HG02943 (cell line): ENCODE results near the gene NEGR1.

ENCODE experiments used
- ATAC-seq: cut with Tn5 transposase; IDR thresholded peaks from one replicate; pipeline ENCODE4 v1.9.1; 2021; ENCODE audit warnings: mild to moderate bottlenecking, low read depth, moderate library complexity; ENCODE audit not compliant: unreplicated experiment

Gene NEGR1

DNA sequence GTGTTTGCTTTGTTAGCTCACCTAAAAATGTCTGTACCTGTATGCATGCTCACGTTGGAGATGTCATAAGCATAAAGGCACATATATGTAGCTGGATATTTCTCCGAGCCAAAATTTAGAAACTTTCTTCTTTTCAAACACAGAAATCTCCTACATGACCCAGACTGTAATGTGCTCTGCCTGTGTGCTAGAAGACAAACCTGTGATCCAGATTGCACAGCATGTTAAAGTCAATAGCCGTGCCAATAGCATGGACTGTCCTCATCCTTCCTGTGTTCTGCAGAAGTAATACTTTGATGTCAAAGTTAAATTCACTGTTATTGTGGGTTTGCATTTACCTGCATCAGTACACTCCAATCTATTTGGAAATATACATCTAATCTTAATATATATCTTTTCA, 855.3 kb downstream of the NEGR1 start:
- no peak for ATAC-seq

DNA sequence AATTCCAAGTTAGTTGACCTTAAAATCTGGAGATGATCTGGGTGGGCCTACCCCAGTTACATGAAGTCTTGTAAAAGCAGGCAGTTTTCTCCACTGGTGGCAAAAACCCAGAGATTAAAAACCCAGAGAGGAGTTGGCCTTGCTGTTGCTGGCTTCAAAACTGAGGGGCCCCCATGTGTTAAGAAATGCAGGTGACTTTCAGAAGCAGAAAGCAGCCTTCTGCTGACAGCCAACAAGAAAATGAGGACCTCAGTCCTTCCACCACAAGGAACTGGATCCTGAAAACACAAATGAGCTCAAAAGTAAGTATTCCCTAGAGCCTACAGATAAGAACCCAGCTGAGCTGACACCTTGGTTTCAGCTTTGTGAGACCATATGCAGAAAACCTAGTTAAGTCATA, 857.8 kb downstream of the NEGR1 start:
- no peak for ATAC-seq

DNA sequence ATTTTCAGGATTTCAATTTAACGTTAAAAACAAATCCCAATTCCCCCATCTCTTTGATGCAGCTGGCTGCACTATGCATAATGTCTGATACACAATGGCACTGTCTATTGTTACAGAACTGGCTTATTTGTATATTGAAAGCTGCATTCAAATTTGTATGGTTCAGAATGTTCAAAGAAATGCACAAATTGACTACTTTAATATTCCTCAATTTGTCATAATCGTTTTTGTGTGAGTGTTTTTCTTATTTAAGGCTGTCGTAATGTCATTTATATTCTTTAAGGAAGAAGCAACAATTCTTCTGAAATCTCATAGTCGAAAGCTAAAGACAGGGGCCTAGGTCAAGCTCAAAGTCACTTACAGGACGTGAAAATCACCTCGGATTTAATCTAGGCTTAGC, 860.1 kb downstream of the NEGR1 start:
- ATAC-seq, result no peak

DNA sequence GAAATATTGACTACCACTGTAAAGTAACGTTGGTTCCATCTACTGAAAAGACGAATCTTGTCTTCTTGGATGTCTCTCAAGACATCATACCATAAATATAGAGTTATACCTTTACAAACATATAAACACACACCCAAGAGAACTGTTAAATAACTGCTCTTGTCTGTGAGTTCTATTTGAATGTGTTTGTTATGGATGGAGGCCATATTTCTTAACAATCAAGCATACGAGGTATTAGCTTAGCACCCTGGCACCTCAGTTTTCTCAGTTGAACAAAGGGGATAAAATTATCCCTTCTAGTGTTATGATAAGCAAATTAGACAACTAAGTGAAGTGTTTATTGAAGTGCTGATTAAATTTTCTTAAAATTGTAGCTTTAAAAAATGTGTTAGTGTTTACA, 864.9 kb downstream of the NEGR1 start:
- ATAC-seq, result no peak

DNA sequence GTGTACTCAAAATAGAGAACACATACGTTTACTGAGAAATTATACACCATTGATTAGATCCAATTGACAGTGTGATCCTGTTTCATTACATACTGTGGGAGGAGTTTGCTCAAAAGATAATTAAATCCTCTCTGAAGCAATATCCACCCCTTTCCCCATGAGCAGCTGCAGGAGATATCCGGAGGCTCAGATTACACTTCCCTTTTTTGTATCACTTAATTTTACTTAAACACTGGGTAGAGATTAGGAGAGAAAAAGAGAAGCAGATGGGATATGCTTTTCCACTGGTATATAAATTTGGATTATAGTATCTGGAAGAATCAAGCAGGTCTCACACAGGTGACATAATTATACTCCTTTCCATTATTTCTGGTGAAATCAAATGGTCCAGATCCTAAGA, 868.2 kb downstream of the NEGR1 start:
- no peak for ATAC-seq

DNA sequence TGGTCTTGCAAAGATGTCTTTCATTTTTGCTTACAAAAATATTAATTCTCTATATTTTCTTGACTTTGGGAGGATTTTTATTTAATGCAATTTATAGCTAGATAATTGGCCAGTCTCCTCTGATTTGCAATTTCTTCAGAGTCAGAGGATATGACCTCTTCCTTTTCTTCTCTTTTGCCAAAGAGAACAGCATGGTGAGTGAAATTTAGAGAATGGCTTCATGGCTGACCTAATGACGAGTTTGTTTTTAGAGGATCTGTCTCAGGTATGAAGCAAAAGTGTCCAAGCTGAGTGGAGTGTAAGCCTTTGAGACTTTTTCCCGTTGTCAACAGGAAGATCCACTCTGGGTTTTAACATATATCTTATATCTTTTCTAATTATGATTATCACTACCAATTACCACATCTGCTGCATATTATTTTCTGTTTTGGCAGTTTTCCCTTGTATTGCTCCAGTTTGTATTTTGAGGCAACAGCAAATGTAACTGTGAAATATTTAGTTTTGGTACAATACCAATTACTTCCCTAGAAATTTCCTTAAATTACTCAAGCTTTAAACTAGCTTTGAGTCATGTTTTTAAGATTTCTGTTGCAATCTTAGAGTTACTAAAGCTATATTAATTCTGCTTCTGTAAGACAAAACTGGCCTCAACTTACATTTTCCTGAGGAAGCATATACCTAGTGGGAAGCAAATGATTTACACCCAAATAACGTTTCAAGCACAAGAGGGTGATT, 868.7 kb downstream of the NEGR1 start:
- no peak for ATAC-seq

DNA sequence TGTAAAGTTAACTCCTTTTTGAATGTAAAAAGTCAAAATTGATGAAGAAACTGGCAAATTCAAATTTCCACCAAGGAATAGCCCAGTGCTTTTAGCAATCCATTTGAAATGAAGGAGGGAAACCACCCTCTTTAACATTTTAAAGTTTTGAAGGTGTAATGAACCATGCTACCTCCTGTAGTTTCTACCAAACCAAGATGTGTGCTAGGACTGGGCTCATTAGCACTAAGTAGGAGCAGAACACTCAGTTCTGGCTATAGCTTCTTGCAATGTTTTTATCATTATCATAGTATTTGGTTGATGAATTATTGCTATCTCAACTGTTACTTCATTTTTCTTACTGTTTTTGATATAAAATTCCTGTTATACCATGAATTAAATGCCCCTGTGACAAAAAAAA, 882.3 kb downstream of the NEGR1 start:
- ATAC-seq, result no peak

DNA sequence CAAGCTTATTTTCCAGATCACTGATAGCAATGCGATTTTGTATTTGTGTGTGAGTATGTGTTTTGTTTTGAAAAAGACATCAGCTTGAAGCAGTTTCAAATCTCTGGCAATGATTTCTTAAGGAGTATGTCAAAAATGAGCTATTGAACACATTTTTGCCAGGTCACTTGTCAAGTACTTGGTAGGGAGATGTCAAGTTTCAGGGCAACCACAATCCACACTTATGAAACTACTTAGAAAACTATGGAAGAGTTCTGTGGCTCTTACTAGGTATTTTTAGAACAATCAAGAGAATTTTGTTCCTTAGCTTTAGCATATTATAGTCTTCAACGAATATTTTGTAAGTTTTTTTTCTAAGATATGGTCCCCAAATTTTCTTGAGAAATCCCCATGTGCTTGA, 882.7 kb downstream of the NEGR1 start:
- no peak for ATAC-seq

DNA sequence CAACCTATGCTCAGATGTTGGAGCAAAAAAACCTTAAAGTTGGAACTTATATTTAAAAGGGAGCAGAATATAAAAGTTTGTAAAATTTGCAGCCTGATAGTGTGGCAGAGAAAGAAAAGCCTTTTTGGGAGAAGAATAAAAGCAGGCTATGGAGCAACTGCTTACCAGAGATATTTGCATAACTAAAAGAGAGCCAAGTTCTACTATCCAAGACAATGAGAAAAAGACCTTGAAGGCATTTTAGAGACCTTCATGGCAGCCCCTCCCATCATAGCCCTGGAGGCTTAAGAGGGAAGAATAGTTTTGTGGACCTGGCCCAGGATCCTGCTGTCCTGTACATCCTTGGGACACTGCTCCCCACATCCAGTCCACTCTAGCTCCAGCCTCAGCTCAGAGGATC, 889.0 kb downstream of the NEGR1 start:
- no peak for ATAC-seq

DNA sequence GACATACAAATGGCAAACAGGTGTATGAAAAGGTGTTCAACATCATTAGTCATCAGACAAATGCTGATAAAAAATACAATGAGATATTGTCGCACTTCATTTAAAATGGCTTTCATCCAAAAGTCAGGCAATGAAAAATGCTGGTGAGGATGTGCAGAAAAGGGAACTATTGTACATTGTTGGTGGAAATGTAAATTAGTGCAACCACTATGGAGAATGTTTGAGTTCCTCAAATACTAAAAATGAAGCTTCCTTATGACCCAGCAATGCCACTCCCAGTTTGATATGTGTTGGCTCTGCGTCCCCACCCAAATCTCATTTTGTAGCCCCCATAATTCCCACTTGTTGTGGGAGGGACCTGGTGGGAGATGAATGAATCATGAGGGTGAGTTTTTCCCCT, 891.8 kb downstream of the NEGR1 start:
- ATAC-seq, result no peak

DNA sequence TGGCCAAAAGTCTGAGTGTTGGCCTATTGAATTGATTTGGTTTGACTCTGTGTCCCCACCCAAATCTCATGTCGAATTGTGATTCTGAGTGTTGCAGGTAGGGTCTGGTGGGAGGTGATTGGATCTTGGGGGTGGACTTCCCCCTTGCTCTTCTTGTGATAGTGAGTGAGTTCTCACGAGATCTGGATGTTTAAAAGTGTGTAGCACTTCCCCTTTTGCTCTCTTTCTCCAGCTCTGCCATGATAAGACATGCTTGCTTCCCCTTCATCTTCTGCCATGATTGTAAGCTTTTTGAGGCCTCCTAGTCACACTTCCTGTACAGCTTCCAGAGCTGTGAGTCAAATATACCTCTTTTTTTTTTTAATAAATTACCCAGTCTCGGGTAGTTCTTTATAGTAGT, 904.5 kb downstream of the NEGR1 start:
- no peak for ATAC-seq

DNA sequence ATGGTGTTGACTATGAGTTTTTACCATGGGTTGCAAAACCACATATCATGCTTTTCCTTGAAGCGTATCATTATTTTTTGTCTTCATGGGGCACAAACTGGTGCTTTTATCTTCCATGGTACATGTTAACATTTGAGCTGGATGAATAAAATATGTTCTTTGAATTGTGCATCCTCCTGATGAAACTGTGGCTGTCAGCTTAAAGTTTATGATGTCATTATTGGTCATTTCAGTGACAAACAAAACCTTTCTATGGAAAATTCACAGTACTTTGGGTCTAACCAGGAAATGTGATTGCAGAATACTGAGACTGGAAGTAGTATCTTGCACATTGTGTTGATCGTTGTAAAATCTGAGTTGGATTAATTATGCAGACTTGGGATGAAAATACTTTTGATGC, 909.8 kb downstream of the NEGR1 start:
- ATAC-seq, result no peak

DNA sequence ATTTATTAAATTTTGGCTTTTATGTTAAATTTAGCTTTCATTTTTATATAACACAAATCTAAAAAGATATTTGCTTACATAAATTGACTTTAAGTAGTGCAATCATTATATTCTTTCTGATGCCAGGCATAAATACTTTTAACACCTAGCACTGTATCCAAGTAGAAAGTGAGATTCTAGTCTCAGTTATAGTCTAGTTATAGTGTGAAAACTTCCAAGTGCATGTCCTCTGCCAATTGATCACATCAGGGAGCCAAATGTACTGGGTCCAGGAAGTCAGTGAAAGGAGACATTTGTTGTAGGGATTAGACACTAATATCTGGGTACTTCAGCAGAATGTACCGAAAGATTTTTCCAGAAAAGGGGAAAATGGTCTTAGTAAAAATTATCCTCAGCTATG, 910.8 kb downstream of the NEGR1 start:
- no peak for ATAC-seq

DNA sequence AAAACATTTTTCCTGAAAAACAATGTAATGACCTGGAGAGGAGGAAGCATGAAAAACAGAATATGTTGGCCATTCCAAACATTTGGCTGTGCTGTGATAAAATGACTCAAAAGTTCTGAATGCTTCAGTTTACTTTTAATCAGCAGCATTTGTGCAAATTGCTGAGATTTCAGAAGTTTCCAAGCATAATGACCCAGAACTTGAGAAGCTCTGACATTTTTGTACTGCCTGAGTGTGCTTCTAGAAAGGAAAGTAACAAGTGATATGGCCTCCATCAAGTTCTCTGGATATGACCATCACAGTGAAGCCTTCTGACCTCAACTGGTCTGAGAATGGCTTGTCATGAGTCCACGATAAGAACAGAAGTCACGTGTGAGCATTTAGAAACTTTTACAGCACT, 918.1 kb downstream of the NEGR1 start:
- ATAC-seq, result no peak

DNA sequence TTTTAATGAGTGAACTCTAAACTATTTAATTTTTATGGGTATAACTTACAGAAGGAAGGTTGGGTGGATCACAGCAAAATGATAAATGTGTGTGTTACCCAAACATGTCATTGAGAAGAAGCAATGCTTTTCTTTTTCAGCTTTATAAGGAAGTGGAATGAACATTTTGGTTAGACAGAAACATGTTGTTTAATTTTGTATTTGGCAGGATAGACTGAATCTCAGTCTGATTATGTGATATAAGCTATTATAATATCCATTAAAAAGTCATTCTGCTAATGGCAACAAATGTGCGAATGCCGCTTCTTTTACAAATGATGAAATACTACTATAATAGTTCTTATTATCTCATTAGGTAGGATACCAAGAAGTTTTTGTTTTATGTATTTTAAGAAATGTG, 919.6 kb downstream of the NEGR1 start:
- ATAC-seq, result no peak

DNA sequence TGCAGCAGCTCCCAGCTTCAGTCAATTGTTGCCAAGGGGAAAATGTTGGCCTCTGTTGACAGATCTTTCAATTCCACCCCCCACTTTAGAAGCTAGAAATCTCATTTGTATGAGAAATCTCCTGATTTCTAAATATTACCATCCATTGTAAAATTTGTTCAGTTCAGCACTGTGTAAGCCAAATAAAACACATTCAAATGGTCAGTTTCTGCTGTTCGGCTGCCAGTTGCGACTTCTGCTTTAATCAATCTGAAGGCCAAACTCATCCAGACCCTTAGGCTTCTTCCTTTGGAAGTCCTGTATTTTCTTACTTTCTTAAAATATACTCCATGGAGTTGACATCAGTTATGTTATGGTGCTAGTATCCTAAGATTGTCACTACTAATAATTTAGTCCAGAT, 920.3 kb downstream of the NEGR1 start:
- ATAC-seq, result no peak

DNA sequence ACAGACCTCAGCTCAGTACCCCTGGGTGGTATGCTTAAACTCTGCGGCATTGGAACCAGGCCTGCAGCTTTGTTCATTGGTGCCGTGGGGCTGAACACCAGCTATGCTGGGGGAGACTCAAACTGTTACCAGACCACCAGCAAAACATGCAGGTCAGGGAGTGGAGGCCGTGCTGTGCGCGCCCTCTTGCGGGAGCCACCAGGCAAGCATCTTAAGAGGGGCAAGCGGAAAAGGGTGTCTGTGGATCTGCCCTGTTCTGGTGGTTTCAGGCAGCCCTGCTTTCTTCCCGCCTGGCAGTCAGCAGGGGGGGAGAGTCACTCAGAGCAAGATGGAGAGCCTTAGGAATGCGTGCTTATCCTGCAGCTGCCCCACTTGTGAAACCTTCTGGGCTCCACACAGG, 924.6 kb downstream of the NEGR1 start:
- ATAC-seq, result no peak

DNA sequence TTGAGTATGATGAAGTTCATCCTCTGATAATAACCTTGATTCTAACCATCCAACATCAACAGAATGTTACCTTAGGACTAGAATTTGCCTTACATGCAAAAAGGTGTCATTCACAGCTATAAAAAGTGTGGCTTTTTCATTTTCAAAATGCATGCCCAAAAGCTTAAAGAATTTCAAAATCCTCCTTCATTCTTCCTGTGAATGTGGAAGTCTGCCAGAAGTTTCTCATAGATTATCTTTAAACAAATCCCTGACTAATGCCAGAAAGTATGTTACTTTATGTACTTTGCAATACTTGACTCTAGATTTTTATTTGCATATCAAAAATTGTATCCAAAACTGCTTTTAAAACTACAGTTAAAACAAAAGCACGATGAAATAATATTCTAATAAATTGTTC, 930.9 kb downstream of the NEGR1 start:
- no peak for ATAC-seq

DNA sequence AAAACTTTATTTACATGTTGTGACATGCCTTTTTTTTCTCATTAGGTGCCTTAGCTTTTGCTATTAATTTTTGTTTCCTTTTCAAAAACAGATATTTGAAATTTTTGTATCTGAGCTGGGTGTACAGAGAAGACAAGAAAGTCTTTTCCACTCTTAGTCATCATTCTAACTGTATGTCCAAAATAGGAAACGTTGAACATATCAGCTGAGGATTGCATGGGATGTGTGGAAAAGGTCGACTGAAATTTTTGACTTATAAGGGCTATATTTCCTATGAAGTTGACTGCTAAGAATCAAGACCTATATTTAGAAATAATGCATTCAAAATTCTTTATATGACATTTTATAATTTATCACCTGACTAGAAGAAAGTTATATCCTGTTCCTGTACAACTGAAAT, 931.5 kb downstream of the NEGR1 start:
- ATAC-seq, result no peak

DNA sequence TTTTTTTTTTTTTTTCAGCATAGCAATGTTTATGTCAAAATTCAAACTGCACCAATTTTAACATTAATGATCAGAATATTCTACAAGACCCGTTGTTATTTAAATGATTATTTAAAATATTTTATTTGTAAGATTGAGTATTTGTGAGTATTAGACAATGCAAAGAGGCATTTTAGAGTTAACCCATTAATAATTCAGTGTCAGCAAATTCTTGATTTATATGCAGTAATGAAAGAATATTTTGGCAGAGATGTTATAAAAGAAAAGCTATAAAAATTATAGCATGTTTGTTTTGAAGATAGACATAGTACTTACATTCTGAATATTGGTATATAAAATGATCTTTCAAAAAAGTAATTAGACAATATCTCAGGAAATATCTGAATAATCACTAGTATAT, 932.0 kb downstream of the NEGR1 start:
- ATAC-seq, result no peak
